Breast epithelium (tissue), 3 donors: Measurements from ENCODE around the gene EVL.

Experiments
- CTCF ChIP-seq, 3 donors: fragments of 450-650 bp; IDR thresholded peaks; one replicate each; pipeline ENCODE4 v1.5.1; 2016 to 2017; ENCODE audit warnings: antibody characterized with exemption in 3 of 3, mild to moderate bottlenecking in 3 of 3, moderate library complexity in 3 of 3
- POLR2A ChIP-seq: fragments of 450-650 bp; IDR thresholded peaks from one replicate; pipeline ENCODE4 v1.6.1; 2016; ENCODE audit warnings: antibody characterized with exemption, mild to moderate bottlenecking, moderate library complexity
- POLR2AphosphoS5 ChIP-seq, 3 donors: sonication (generic); formaldehyde crosslinking; IDR thresholded peaks; one replicate each; pipeline ENCODE4 v1.6.1; 2017; ENCODE audit warnings: antibody characterized with exemption in 3 of 3

GRCh38 chr14:100130521-100130920 lies 65.3 kb downstream of the EVL start:
- TF ChIP-seq CTCF (IDR thresholded peaks at IDR 0.05) (no peak), POLR2A (no peak), POLR2AphosphoS5 (IDR thresholded peaks at IDR 0.05) (no peak)
